Neural cell (in vitro differentiated cells): ENCODE results near the gene DAPK2. TPM values are rescaled to one million over a fixed set of nuclear protein-coding genes. Genes with fewer than 3 reads are reported as not detected.

Experiments used
- H2AFZ ChIP-seq: fragments of 200-600, 300-800 bp; sonication (generic), shearing (Covaris generic); 2 replicates; pipeline ENCODE4 v1.6.0; 2014; ENCODE audit warnings: low read depth, mild to moderate bottlenecking, antibody characterized with exemption, low read length, moderate library complexity
- H3F3A ChIP-seq: fragments of 200-600 bp; shearing (Covaris generic); 2 replicates; pipeline ENCODE4 v1.6.1; 2016; ENCODE audit warnings: mild to moderate bottlenecking, moderate library complexity, mixed read lengths, antibody characterized with exemption, low read length; ENCODE audit not compliant: insufficient read depth, poor library complexity, severe bottlenecking
- H3K27ac ChIP-seq: fragments of 200-600, 300-800 bp; sonication (generic), shearing (Covaris generic); 2 replicates; pipeline ENCODE4 v1.5.1; 2014; ENCODE audit warnings: mild to moderate bottlenecking, low read length, moderate library complexity
- H3K27me3 ChIP-seq: fragments of 300-800, 200-600 bp; sonication (generic), shearing (Covaris generic); 2 replicates; pipeline ENCODE4 v1.6.0; 2014; ENCODE audit warnings: mild to moderate bottlenecking, low read depth, low read length, moderate library complexity; ENCODE audit not compliant: insufficient read depth
- H3K36me3 ChIP-seq: fragments of 300-800, 200-600 bp; sonication (generic), shearing (Covaris generic); 2 replicates; pipeline ENCODE4 v1.5.1; 2014; ENCODE audit warnings: mild to moderate bottlenecking, antibody characterized with exemption, low read length, moderate library complexity; ENCODE audit not compliant: insufficient read depth
- H3K4me2 ChIP-seq: fragments of 300-800, 200-600 bp; sonication (generic), shearing (Covaris generic); 2 replicates; pipeline ENCODE4 v1.6.0; 2014; ENCODE audit warnings: mild to moderate bottlenecking, low read length
- H3K4me3 ChIP-seq: fragments of 300-800, 200-600 bp; sonication (generic), shearing (Covaris generic); 2 replicates; pipeline ENCODE4 v1.5.1; 2014; ENCODE audit warnings: mild to moderate bottlenecking, low read length, moderate library complexity
- H3K79me2 ChIP-seq: fragments of 200-600 bp; shearing (Covaris generic); replicated peaks from 2 replicates; pipeline ENCODE4 v1.6.0; 2014; ENCODE audit warnings: mild to moderate bottlenecking, low read length, moderate library complexity; ENCODE audit not compliant: insufficient read depth
- H3K9ac ChIP-seq: fragments of 300-800, 200-600 bp; sonication (generic), shearing (Covaris generic); 2 replicates; pipeline ENCODE4 v1.6.1; 2016; ENCODE audit warnings: mild to moderate bottlenecking, low read length, mixed read lengths
- H3K9me2 ChIP-seq: fragments of 200-600 bp; shearing (Covaris generic); 2 replicates; pipeline ENCODE4 v1.6.1; 2016; ENCODE audit warnings: mild to moderate bottlenecking, low read length, mixed read lengths; ENCODE audit not compliant: insufficient read depth
- H3K9me3 ChIP-seq: fragments of 200-600, 300-800 bp; sonication (generic), shearing (Covaris generic); 2 replicates; pipeline ENCODE4 v1.6.1; 2016; ENCODE audit warnings: mild to moderate bottlenecking, mixed run types, low read length, moderate library complexity, mixed read lengths
- H4K20me1 ChIP-seq: fragments of 200-600 bp; shearing (Covaris generic); 2 replicates; pipeline ENCODE4 v1.6.1; 2016; ENCODE audit warnings: mild to moderate bottlenecking, mixed run types; ENCODE audit not compliant: insufficient read depth
- CTCF ChIP-seq: fragments of 450-650 bp; IDR thresholded peaks from 2 replicates; pipeline ENCODE4 v1.5.1; 2014; ENCODE audit warnings: antibody characterized with exemption, mild to moderate bottlenecking, moderate library complexity; ENCODE audit not compliant: poor library complexity, severe bottlenecking
- EP300 ChIP-seq: fragments of 450-650 bp; conservative IDR thresholded peaks from 2 replicates; pipeline ENCODE4 v1.6.1; 2014; ENCODE audit warnings: antibody characterized with exemption, mild to moderate bottlenecking, moderate library complexity; ENCODE audit not compliant: poor library complexity, severe bottlenecking
- EZH2 ChIP-seq: fragments of 200-600, 300-800 bp; shearing (Covaris generic), sonication (generic); IDR thresholded peaks from 2 replicates; pipeline ENCODE4 v1.6.1; 2014; ENCODE audit warnings: antibody characterized with exemption, low read length, borderline replicate concordance, mild to moderate bottlenecking; ENCODE audit not compliant: insufficient read depth, poor library complexity, severe bottlenecking
- MXI1 ChIP-seq: fragments of 450-650 bp; conservative IDR thresholded peaks from 2 replicates; pipeline ENCODE4 v1.6.1; 2014; ENCODE audit warnings: antibody characterized with exemption, mild to moderate bottlenecking; ENCODE audit not compliant: poor library complexity, severe bottlenecking
- POLR2AphosphoS5 ChIP-seq: IDR thresholded peaks from 2 replicates; pipeline ENCODE4 v1.6.1; 2012
- RAD21 ChIP-seq: fragments of 450-650 bp; conservative IDR thresholded peaks from 2 replicates; pipeline ENCODE4 v1.6.1; 2014; ENCODE audit warnings: antibody characterized with exemption, mild to moderate bottlenecking, moderate library complexity
- REST ChIP-seq: IDR thresholded peaks from 2 replicates; pipeline ENCODE4 v1.6.1; 2012; ENCODE audit warnings: borderline replicate concordance
- TAF1 ChIP-seq: IDR thresholded peaks from 2 replicates; pipeline ENCODE4 v1.6.1; 2012; ENCODE audit warnings: low read depth
- polyA plus RNA-seq: library from polyadenylated mRNA; depleted of rRNA; stranded (reverse); fragments of >200 nt; gene quantifications from 2 replicates; pipeline ENCODE4 v1.2.3, GENCODE V29; 2014

DAPK2 gene
- polyA plus RNA-seq, 1 donor from 2014 or later = 0.78 TPM

GRCh38 chr15:63906266-63906584 lies 140.1 kb downstream of the DAPK2 start:
- H4K20me1 ChIP-seq = no peaks in the 10 kb centered on the region
- no peak overlapping the region for H3K27ac ChIP-seq
- no peaks in the 10 kb centered on the region for H3F3A ChIP-seq
- H3K79me2 ChIP-seq = no peaks in the 10 kb centered on the region
- no peak overlapping the region for H3K9ac ChIP-seq
- no peak overlapping the region for H2AFZ ChIP-seq
- H3K36me3 ChIP-seq = no peaks in the 10 kb centered on the region
- no peaks in the 10 kb centered on the region for H3K9me3 ChIP-seq
- H3K9me2 ChIP-seq = no peaks in the 10 kb centered on the region
- H3K4me2 ChIP-seq = no peak overlapping the region
- H3K27me3 ChIP-seq = no peaks in the 10 kb centered on the region
- H3K4me3 ChIP-seq = no peak overlapping the region
- no peak for TF ChIP-seq EP300
- TF ChIP-seq MXI1 = no peak
- no peak for TF ChIP-seq POLR2AphosphoS5
- no peak for TF ChIP-seq EZH2
- TF ChIP-seq CTCF = no peak
- TF ChIP-seq REST = no peak
- no peak for TF ChIP-seq RAD21
- TF ChIP-seq TAF1 = no peak

DNA sequence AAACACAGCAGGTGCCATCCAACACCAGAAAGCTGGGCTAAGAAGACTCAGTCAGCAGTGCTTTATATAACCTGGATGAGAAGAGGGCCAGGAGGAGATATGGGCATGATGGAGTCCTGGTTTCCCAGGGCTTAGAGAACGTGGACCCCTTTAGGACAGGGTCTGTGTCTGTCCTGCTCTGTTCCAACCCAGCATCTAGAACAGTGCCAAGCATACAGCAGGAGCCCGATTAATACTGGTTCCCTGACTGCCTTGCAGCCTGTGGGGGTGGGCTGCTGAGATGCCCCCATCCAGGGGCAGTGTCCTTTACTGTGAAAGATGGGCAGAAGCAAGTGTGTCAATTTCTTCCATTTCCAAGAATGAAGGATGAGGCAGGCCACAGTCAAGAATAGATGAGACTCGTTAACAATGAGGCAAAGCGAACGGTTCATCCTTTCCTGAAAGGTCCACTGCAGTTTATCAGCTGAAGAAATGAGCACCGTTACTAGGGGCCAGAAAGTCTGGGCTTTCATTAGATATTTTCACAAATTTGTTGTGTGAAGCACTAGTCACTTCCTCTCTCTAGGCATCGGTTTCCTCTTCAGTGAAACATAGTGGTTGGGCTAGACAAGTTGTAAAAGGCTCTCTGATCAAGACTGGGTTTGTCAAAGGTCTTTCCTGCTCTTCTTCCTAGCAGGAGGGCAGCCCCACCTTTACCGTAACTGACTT lies 140.6 kb downstream of the DAPK2 start:
- no peak overlapping the region for H3K9ac ChIP-seq
- TF ChIP-seq EP300 (no peak), CTCF (no peak), RAD21 (no peak), REST (no peak), POLR2AphosphoS5 (no peak)

More for the DNA sequence above, 140.6 kb downstream of the DAPK2 start:
- Histone ChIP-seq H2AFZ (no peak overlapping the region), H4K20me1 (no peaks in the 10 kb centered on the region), H3K27ac (no peak overlapping the region), H3K36me3 (no peaks in the 10 kb centered on the region), H3K9me3 (no peaks in the 10 kb centered on the region), H3F3A (no peaks in the 10 kb centered on the region), H3K4me2 (no peak overlapping the region), H3K4me3 (no peak overlapping the region), H3K79me2 (no peaks in the 10 kb centered on the region), H3K9me2 (no peaks in the 10 kb centered on the region), H3K27me3 (no peaks in the 10 kb centered on the region)
